GM12872 (cell line): ENCODE data around the gene FLNA.

Experiments used
- TF ChIP-seq, protein P1 (sequence below): IDR thresholded peaks from 3 replicates; pipeline ENCODE4 v1.5.1; 2011; ENCODE audit warnings: low read depth, mild to moderate bottlenecking, low read length, moderate library complexity; ENCODE audit not compliant: insufficient read depth

Gene FLNA

DNA sequence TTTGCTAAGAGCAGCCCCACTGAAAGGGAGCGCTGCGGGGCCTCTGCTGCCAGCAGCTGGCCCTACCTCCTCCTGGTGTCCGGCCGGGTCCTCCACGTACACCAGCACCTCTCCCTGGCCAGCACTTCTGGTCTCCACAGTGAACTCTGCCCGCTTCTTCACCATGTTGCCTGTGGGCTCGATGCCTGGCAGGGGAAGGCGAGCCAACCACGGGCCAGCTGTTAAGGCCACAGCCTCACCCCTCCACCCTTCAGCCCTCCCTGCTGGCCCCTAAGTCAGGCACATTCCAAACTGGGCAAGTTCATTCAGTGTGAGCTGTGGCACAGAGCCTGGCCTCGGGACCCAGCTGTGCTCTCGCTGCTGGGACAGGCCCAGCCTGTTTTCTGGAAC is 7.8 kb downstream of the FLNA start:
- TF ChIP-seq, protein P1, sequence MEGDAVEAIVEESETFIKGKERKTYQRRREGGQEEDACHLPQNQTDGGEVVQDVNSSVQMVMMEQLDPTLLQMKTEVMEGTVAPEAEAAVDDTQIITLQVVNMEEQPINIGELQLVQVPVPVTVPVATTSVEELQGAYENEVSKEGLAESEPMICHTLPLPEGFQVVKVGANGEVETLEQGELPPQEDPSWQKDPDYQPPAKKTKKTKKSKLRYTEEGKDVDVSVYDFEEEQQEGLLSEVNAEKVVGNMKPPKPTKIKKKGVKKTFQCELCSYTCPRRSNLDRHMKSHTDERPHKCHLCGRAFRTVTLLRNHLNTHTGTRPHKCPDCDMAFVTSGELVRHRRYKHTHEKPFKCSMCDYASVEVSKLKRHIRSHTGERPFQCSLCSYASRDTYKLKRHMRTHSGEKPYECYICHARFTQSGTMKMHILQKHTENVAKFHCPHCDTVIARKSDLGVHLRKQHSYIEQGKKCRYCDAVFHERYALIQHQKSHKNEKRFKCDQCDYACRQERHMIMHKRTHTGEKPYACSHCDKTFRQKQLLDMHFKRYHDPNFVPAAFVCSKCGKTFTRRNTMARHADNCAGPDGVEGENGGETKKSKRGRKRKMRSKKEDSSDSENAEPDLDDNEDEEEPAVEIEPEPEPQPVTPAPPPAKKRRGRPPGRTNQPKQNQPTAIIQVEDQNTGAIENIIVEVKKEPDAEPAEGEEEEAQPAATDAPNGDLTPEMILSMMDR, result no peak

DNA sequence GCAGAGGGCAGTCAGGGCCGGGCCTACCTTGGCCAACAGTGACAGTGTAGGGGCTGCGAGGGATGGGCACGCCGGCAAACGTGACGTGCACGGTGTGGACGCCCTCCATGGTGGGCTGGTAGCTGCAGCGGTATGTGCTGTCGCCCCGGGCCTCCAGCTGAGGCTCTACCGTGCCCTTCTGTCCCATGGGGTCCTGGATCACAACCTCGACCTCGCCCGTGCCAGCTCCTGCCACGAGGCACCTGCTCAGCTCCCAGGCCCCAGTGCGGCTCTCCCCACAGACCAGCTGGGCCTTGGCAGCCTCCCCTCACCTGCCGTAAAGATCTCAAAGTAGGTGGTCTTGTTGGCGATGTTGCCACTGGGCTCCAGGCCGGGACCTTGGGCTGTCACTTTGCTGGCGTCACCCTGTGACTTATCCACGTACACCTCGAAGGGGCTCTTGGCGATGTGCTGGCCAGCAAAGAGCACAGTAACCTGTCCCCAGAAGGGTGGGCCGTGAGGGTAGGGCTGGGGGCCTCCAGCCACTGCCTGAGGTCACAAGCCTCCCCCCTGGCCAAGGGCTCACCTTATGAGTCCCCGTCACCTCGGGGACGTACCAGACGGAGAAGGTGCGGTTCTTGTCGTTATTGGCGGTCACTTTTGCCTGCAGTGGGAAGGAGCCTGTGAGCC is 8.3 kb downstream of the FLNA start:
- TF ChIP-seq, protein P1, result no peak

DNA sequence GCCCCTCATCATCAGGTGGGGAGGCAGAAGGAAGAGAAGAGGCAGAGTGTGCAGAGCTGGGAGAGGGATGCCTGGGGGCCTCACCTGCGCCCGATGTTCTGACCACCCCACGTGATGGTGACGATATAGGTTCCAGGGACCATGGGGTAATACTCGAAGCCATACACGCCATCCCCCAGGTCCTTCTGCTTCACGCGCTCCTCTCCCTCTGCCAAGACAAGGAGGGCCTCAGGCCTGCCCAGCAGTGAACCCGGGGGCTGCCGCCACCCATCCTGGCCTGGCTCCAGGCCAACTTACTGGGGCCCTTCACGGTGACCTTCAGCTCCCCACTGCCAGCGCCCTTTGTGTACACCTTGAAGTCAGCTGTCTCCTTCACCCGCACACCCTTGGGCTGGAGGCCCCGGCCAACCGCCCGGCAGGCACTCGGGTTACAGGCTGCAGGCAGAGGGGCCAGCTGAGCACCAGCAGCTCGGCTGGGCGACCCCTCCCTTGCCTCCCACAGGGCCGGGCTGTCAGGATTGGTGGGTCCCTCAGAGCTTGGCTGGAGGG is 9.3 kb downstream of the FLNA start:
- TF ChIP-seq, protein P1, result no peak

DNA sequence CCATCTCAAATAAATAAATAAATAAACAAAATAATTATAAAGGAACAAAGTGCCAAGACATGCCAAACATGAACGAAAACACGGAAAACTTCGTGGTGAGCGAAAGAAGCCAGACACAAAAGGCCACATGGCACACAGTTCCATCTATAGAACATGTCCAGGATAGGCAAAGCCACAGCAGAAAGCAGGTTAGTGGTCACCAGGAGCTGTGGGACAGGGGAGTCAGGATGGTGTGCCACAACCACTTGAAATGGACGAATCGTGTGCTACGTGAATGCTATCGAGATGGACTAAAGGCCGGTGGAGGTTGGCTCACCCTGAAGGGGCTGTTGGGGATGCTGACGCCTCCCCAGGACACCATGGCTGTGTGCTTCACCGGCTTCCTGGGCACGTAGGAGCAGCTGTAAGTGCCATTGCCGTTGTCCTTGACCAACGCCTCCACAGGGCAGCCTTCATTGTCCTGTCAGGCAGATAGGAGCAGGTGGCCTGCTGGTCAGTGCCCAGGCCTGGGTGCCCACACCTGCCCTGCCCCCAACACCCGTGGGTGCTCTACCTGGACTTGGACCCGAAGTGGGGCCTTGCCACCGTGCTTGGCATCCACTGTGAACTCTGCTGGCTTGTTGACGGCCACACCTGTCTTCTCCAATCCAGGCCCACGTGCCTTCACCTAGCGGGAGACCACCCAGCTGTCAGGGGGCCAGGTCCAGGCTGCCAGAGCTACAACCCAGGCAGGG is 10.6 kb downstream of the FLNA start:
- TF ChIP-seq, protein P1, result no peak

DNA sequence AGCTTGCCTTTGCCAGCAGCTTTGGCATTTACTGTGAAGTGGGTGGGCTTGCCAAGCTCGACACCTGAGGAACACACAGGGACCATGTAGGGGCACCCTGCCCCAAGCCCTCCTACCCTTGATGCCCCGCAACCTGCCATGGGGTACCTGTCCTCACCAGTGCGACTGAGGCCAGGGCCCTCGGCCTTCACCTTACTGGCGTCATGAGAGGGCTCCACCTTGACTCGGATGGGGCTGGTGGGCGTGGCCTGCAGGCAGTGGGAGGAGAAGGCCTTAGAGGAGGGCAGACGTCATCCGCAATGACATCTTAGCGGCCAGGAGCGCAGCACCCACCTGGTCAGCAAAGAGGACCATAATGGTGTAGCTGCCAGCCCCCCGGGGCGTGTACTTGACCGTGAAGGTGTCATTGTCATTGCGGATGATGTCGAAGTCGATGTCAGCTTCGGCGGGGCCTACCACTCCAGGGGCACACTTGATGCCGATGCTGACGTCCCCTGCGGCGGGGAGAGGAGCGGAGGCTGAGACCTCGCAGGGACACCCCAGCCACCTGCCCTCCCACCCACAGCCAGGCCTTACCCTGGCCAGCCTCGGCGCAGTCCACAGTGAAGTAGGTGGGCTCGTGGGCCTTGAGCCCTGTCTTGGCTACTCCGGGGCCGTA is 12.2 kb downstream of the FLNA start:
- TF ChIP-seq, protein P1, result no peak

DNA sequence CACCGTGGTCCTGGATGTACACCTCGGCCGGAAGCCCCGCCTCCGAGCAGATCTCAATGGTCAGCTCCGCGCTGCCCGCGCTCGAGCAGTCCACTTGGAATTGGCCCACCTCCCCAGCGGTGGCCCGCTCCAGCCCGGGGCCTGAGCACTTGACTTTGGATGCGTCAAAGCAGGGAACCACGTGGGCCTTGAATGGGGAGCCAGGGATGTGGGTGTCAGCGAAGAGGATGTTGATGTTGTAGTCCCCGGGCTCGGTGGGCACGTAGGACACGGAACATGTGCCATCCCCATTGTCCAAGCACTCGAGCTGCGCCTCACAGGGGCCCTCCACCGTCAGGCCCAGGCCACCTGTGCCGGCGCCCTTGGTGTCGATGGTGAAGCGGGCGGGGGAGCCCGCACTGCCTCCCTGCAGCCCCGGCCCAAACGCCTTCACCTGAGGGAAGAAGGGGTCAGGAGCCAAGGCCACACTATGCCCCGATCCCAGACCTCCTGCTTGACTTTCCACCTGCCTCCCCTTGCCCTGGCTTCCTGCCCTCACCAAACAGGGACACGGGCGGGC is 14.2 kb downstream of the FLNA start:
- TF ChIP-seq, protein P1, result no peak

DNA sequence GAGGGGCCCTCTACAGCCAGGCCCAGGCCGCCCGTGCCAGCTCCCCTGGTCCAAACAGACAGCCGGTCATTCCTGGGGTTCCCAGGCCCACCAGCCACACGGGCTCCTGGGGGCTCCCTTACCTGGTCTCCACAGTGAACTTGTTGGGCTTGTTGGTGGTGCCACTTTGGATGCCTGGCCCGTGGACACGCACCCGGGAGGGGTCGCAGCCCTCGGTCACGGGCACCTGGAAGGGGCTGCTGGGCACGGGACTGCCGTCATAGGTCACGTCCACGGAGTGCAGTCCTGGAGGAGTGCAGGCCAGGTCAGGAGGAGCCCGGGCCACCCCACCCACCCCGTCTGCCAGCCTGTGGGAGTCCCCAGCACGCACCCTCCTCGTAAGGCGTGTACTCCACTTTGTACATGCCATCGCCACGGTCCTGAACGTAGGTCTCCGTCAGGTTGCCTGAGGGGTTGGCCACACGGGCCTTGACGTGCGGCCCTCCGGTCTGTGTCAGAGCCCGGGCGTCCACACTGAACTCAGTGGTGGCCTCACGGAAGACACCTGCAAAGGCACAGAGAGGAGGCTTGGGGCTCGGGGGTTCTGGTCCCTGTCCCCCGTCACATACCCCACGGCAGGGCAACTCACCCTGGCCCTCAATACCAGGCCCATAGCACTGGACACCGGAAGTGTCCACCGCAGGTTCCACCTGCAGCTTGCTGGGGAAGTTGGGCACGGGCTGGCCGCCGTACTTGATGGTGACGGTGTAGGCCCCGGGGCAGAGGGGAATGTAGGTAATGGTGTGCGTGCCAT is 14.9 kb downstream of the FLNA start:
- TF ChIP-seq, protein P1, result no peak
